SH-SY5Y (cell line): Measurements from ENCODE around the gene BEND3.

Experiments
- GATA2 ChIP-seq: IDR thresholded peaks from 2 replicates; pipeline ENCODE4 v1.6.1; 2011; ENCODE audit warnings: mild to moderate bottlenecking, low read depth, low read length
- GATA3 ChIP-seq: IDR thresholded peaks from 2 replicates; pipeline ENCODE4 v1.6.1; 2011; ENCODE audit warnings: low read depth, mild to moderate bottlenecking, low read length, moderate library complexity

- no peak for TF ChIP-seq GATA2
- TF ChIP-seq GATA3, result no peak
These were observed 32.1 kb downstream of the BEND3 start for GRCh38 chr6:107083047-107083768.
